Loucy (cell line): ENCODE results near the gene GNAL.
"Not testable (repeated sequence)": the region's sequence is repeated elsewhere in the genome, so short reads cannot be mapped to it uniquely, and the experiment has no call there.

Experiments used
- H2AFZ ChIP-seq: fragments of 200-600 bp; sonication (generic); 2 replicates; pipeline ENCODE4 v1.6.0; 2016; ENCODE audit warnings: antibody characterized with exemption, mild to moderate bottlenecking, low read length, moderate library complexity
- H3F3A ChIP-seq: fragments of 200-600 bp; 2 replicates; pipeline ENCODE4 v1.6.0; 2016; ENCODE audit warnings: antibody characterized with exemption, low read depth, mild to moderate bottlenecking
- H3K27me3 ChIP-seq: fragments of 200-600 bp; sonication (generic); 2 replicates; pipeline ENCODE4 v1.6.1; 2014; ENCODE audit warnings: low read length, mild to moderate bottlenecking; ENCODE audit not compliant: insufficient read depth, poor library complexity, severe bottlenecking
- H3K36me3 ChIP-seq: fragments of 200-600 bp; sonication (generic); 2 replicates; pipeline ENCODE4 v1.6.1; 2016; ENCODE audit warnings: low read length; ENCODE audit not compliant: insufficient read depth
- H3K4me1 ChIP-seq: fragments of 200-600 bp; sonication (generic); 2 replicates; pipeline ENCODE4 v1.5.1; 2014; ENCODE audit warnings: low read length, mild to moderate bottlenecking; ENCODE audit not compliant: insufficient read depth, poor library complexity, severe bottlenecking
- H3K4me2 ChIP-seq: fragments of 200-600 bp; sonication (generic); 2 replicates; pipeline ENCODE4 v1.6.0; 2014; ENCODE audit warnings: antibody characterized with exemption, low read length, low read depth, mild to moderate bottlenecking; ENCODE audit not compliant: poor library complexity, severe bottlenecking
- H3K4me3 ChIP-seq: fragments of 200-600 bp; sonication (generic); 2 replicates; pipeline ENCODE4 v1.5.1; 2014; ENCODE audit warnings: low read length, mild to moderate bottlenecking, mixed read lengths; ENCODE audit not compliant: poor library complexity, severe bottlenecking
- H3K79me2 ChIP-seq: fragments of 200-600 bp; sonication (generic); 2 replicates; pipeline ENCODE4 v1.6.1; 2014; ENCODE audit warnings: low read length; ENCODE audit not compliant: insufficient read depth
- H3K9ac ChIP-seq: fragments of 200-600 bp; sonication (generic); 2 replicates; pipeline ENCODE4 v1.6.0; 2014; ENCODE audit warnings: mild to moderate bottlenecking, low read depth, low read length, moderate library complexity; ENCODE audit not compliant: poor library complexity, severe bottlenecking
- H3K9me2 ChIP-seq: fragments of 200-600 bp; sonication (generic); replicated peaks from 2 replicates; pipeline ENCODE4 v1.6.1; 2016; ENCODE audit warnings: low read depth, low read length, mixed read lengths
- H3K9me3 ChIP-seq: fragments of 200-600 bp; sonication (generic); 2 replicates; pipeline ENCODE4 v1.6.1; 2014; ENCODE audit warnings: mild to moderate bottlenecking, antibody characterized with exemption, low read length, low read depth; ENCODE audit not compliant: insufficient read depth
- H4K20me1 ChIP-seq: fragments of 200-600 bp; sonication (generic); 2 replicates; pipeline ENCODE4 v1.6.0; 2014; ENCODE audit warnings: antibody characterized with exemption, low read length, mild to moderate bottlenecking; ENCODE audit not compliant: insufficient read depth, poor library complexity, severe bottlenecking
- EZH2phosphoT487 ChIP-seq: fragments of 200-600 bp; IDR thresholded peaks from 2 replicates; pipeline ENCODE4 v1.6.1; 2018; ENCODE audit warnings: antibody characterized with exemption, mild to moderate bottlenecking, moderate library complexity, borderline replicate concordance
- TF ChIP-seq, protein P1 (sequence below): fragments of 200-600 bp; sonication (generic); conservative IDR thresholded peaks from 2 replicates; pipeline ENCODE4 v1.5.1; 2014; ENCODE audit warnings: mild to moderate bottlenecking, antibody characterized with exemption, low read length

Gene GNAL

DNA sequence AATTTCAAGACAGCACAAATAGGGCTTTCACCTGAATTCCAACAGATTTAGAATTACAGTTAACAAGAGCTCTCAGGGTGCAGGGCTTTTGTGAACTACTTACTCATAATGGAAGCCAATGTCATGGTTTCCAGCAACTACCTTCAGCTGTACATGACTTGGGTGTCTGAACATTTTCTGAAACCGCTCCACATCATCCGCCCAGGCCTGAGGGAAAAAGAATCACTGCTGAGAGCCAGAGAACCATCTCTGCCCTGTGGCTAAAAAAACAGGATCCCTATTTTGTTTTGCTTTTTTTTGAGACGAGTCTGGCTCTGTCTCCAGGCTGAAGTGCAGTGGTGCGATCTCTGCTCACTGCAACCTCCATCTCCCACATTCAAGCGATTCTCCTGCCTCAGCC lies 200.2 kb downstream of the GNAL start:
- H4K20me1 ChIP-seq: no peaks in the 10 kb centered on the region
- H3K9me2 ChIP-seq: no peaks in the 10 kb centered on the region
- no peaks in the 10 kb centered on the region for H3K27me3 ChIP-seq
- H3F3A ChIP-seq: no peaks in the 10 kb centered on the region
- H3K9ac ChIP-seq: no peak overlapping the region
- H3K79me2 ChIP-seq: no peaks in the 10 kb centered on the region
- H3K4me1 ChIP-seq: no peaks in the 10 kb centered on the region
- no peak overlapping the region for H3K4me2 ChIP-seq
- H3K4me3 ChIP-seq: no peak overlapping the region
- no peaks in the 10 kb centered on the region for H3K9me3 ChIP-seq
- no peak overlapping the region for H2AFZ ChIP-seq
- no peak for TF ChIP-seq EZH2phosphoT487
- TF ChIP-seq, protein P1, sequence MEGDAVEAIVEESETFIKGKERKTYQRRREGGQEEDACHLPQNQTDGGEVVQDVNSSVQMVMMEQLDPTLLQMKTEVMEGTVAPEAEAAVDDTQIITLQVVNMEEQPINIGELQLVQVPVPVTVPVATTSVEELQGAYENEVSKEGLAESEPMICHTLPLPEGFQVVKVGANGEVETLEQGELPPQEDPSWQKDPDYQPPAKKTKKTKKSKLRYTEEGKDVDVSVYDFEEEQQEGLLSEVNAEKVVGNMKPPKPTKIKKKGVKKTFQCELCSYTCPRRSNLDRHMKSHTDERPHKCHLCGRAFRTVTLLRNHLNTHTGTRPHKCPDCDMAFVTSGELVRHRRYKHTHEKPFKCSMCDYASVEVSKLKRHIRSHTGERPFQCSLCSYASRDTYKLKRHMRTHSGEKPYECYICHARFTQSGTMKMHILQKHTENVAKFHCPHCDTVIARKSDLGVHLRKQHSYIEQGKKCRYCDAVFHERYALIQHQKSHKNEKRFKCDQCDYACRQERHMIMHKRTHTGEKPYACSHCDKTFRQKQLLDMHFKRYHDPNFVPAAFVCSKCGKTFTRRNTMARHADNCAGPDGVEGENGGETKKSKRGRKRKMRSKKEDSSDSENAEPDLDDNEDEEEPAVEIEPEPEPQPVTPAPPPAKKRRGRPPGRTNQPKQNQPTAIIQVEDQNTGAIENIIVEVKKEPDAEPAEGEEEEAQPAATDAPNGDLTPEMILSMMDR: no peak
- H3K36me3 ChIP-seq: no peaks in the 10 kb centered on the region; the same call in 1 of the 2 replicates

DNA sequence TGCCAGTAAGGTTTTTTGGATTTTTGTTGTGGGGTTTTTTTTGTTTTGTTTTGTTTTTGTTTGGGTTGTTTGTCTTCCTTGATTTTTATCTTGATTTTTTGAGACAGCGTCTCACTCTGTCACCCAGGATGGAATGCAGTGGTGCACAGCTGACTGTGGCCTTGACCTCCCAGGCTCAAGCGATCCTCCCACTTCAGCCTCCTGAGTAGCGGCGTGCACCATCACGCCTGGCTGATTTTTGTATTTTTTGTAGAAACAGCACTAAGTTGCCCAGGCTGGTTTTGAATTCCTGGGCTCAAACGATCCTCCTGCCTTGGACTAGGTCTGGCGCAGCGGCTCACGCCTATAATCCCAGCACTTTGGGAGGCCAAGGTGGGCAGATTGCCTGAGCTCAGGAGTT lies 202.7 kb downstream of the GNAL start:
- H4K20me1 ChIP-seq: no peaks in the 10 kb centered on the region
- H3K79me2 ChIP-seq: no peaks in the 10 kb centered on the region
- no peaks in the 10 kb centered on the region for H3K9me2 ChIP-seq
- no peak overlapping the region for H3K4me2 ChIP-seq
- H3K4me1 ChIP-seq: no peaks in the 10 kb centered on the region
- no peaks in the 10 kb centered on the region for H3F3A ChIP-seq
- H3K36me3 ChIP-seq: no peaks in the 10 kb centered on the region; the same call in 1 of the 2 replicates
- no peak overlapping the region for H3K9ac ChIP-seq
- no peaks in the 10 kb centered on the region for H3K27me3 ChIP-seq
- no peaks in the 10 kb centered on the region for H3K9me3 ChIP-seq
- TF ChIP-seq EZH2phosphoT487: no peak
- TF ChIP-seq, protein P1: no peak
- no peak overlapping the region for H2AFZ ChIP-seq
- no peak overlapping the region for H3K4me3 ChIP-seq

DNA sequence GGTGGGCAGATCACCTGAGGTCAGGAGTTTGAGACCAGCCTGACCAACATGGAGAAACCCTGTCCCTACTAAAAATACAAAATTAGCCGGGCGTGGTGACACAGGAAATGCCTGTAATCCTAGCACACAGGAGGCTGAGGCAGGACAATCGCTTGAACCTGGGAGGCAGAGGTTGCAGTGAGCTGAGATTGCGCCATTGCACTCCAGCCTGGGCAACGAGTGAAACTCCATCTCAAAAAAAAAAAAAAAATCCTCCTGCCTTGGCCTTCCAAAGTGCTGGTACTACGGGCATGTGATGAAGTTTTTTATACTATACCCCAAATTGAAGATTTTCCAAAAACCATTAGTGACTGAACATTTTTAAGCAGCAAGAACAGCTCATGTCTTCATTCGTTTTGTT lies 203.4 kb downstream of the GNAL start:
- H2AFZ ChIP-seq, H3K36me3 ChIP-seq, H3F3A ChIP-seq, H4K20me1 ChIP-seq, H3K4me2 ChIP-seq, H3K79me2 ChIP-seq, H3K9me3 ChIP-seq, H3K9ac ChIP-seq, H3K4me1 ChIP-seq, H3K9me2 ChIP-seq, H3K4me3 ChIP-seq, H3K27me3 ChIP-seq: not testable (repeated sequence)

DNA sequence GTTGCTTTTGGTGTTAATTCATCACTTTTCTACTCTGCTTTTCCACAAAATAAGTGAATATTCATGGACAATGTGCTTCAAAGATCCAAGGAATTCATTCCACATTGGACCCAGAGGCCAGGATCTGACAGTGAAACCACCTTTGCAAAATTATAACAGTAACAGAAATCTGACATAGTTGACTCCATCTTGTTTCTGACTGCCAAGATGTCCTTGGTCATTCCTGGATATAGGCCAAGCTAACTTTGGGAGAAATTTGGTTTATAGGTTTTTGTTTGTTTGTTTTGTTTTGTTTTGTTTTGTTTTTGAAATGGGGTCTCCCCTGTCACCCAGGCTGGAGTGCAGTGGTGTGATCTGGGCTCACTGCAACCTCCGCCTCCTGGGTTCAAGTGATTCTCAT lies 208.7 kb downstream of the GNAL start:
- Histone ChIP-seq H2AFZ (no peak overlapping the region), H3K27me3 (no peaks in the 10 kb centered on the region), H3K9ac (no peak overlapping the region), H3F3A (no peaks in the 10 kb centered on the region), H4K20me1 (no peaks in the 10 kb centered on the region), H3K4me2 (no peak overlapping the region), H3K79me2 (no peaks in the 10 kb centered on the region), H3K9me2 (no peaks in the 10 kb centered on the region), H3K4me1 (peaks cover 5% of the 10 kb centered on the region), H3K4me3 (no peak overlapping the region), H3K9me3 (no peaks in the 10 kb centered on the region), H3K36me3 (no peaks in the 10 kb centered on the region)
- TF ChIP-seq, protein P1: no peak
- no peak for TF ChIP-seq EZH2phosphoT487
